OCI-LY3 (cell line): ENCODE results near the gene ZFP36L1.

ENCODE experiments used
- H2AFZ ChIP-seq: fragments of 200-600, 300-600 bp; shearing (Covaris generic); 2 replicates; pipeline ENCODE4 v1.6.0; 2014; ENCODE audit warnings: antibody characterized with exemption, low read depth, low read length
- H3K27ac ChIP-seq: fragments of 200-600, 300-600 bp; sonication (generic); 2 replicates; pipeline ENCODE4 v1.5.1; 2014; ENCODE audit warnings: mild to moderate bottlenecking, low read length, moderate library complexity, mixed read lengths
- H3K27me3 ChIP-seq: fragments of 200-600, 300-600 bp; sonication (generic); 2 replicates; pipeline ENCODE4 v1.6.1; 2014; ENCODE audit warnings: low read depth, low read length, mixed read lengths
- H3K36me3 ChIP-seq: fragments of 200-600, 300-600 bp; sonication (generic); replicated peaks from 2 replicates; pipeline ENCODE3; 2014; ENCODE audit warnings: low read depth, low read length, mixed read lengths
- H3K4me1 ChIP-seq: fragments of 300-600, 200-600 bp; sonication (generic); 2 replicates; pipeline ENCODE4 v1.6.1; 2014; ENCODE audit warnings: low read length, mixed read lengths
- H3K4me2 ChIP-seq: fragments of 200-600, 300-600 bp; sonication (generic); 2 replicates; pipeline ENCODE4 v1.6.1; 2014; ENCODE audit warnings: low read length, mixed read lengths
- H3K4me3 ChIP-seq: fragments of 300-600, 200-600 bp; sonication (generic); 2 replicates; pipeline ENCODE4 v1.5.1; 2014; ENCODE audit warnings: antibody characterized with exemption, mild to moderate bottlenecking, low read length, moderate library complexity
- H3K79me2 ChIP-seq: fragments of 300-600, 200-600 bp; shearing (Covaris generic); 2 replicates; pipeline ENCODE4 v1.6.1; 2014; ENCODE audit warnings: mild to moderate bottlenecking, low read length, mixed read lengths
- H3K9ac ChIP-seq: fragments of 300-600, 200-600 bp; shearing (Covaris generic); 2 replicates; pipeline ENCODE4 v1.6.0; 2014; ENCODE audit warnings: mild to moderate bottlenecking, low read length, moderate library complexity
- H3K9me3 ChIP-seq: fragments of 200-600, 300-600 bp; shearing (Covaris generic); 2 replicates; pipeline ENCODE4 v1.6.1; 2014; ENCODE audit warnings: low read length, mixed read lengths; ENCODE audit not compliant: insufficient read depth
- H4K20me1 ChIP-seq: fragments of 200-600, 300-600 bp; sonication (generic); 2 replicates; pipeline ENCODE4 v1.6.1; 2016; ENCODE audit warnings: low read length, mixed read lengths; ENCODE audit not compliant: insufficient read depth
- EZH2phosphoT487 ChIP-seq: fragments of 200-600 bp; shearing (Covaris generic); IDR thresholded peaks from 2 replicates; pipeline ENCODE4 v1.6.1; 2018; ENCODE audit warnings: antibody characterized with exemption, mixed run types, low read depth
- TF ChIP-seq, protein P1 (sequence below): fragments of 200-600, 300-600 bp; sonication (generic); IDR thresholded peaks from 2 replicates; pipeline ENCODE4 v1.5.1; 2014; ENCODE audit warnings: antibody characterized with exemption, low read length, low read depth

Gene ZFP36L1

DNA sequence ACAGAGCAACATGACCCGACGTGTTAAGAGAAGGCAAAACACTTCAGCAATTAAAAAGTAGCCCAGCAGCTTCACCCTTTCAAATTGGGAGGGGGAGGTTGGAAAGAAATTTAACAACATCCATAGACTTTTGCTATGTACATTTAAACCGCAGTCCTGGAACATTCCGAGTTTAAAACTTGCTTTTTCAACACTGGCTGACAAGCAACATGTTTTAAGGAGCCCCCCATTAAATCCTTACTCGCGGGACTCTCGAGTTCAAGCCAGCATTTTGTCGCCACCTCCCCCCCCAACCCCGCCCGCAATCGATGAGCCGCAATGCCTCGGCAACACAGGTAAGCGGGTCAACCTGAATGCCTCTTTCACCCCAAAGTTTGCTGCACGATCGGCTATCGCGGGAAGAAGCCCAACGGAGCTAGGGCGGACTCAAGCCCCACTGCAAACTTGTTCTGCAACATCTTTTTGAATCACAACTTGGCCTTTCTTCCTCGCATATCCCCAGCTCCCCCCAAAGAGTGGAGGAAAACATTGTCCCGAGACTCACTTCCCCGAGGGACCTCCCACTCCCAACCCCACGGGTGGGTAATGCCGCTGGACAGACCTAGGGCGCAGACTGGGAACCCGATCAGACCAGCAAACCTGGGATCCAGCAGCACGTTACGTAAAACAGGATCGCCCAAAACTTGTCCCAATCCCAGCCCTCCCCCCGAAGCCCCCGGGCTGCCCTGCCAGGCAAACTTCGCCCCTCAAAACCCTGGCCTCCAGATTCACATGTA is 777 bp downstream of the ZFP36L1 start:
- no peak overlapping the region for H2AFZ ChIP-seq
- peak overlapping the region; percentile 89 for H3K4me2 ChIP-seq
- TF ChIP-seq, protein P1, sequence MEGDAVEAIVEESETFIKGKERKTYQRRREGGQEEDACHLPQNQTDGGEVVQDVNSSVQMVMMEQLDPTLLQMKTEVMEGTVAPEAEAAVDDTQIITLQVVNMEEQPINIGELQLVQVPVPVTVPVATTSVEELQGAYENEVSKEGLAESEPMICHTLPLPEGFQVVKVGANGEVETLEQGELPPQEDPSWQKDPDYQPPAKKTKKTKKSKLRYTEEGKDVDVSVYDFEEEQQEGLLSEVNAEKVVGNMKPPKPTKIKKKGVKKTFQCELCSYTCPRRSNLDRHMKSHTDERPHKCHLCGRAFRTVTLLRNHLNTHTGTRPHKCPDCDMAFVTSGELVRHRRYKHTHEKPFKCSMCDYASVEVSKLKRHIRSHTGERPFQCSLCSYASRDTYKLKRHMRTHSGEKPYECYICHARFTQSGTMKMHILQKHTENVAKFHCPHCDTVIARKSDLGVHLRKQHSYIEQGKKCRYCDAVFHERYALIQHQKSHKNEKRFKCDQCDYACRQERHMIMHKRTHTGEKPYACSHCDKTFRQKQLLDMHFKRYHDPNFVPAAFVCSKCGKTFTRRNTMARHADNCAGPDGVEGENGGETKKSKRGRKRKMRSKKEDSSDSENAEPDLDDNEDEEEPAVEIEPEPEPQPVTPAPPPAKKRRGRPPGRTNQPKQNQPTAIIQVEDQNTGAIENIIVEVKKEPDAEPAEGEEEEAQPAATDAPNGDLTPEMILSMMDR: no peak
- TF ChIP-seq EZH2phosphoT487: no peak
- peaks cover 38% of the 10 kb centered on the region for H4K20me1 ChIP-seq
- no peaks in the 10 kb centered on the region for H3K9me3 ChIP-seq
- peaks cover 45% of the 10 kb centered on the region for H3K36me3 ChIP-seq
- no peaks in the 10 kb centered on the region for H3K27me3 ChIP-seq
- peaks cover 53% of the 10 kb centered on the region for H3K4me1 ChIP-seq
- H3K27ac ChIP-seq: peak overlapping the region; percentile 92
- H3K79me2 ChIP-seq: peaks cover 65% of the 10 kb centered on the region
- peak overlapping the region; percentile 99 for H3K9ac ChIP-seq
- peak overlapping the region; percentile 89 for H3K4me3 ChIP-seq

DNA sequence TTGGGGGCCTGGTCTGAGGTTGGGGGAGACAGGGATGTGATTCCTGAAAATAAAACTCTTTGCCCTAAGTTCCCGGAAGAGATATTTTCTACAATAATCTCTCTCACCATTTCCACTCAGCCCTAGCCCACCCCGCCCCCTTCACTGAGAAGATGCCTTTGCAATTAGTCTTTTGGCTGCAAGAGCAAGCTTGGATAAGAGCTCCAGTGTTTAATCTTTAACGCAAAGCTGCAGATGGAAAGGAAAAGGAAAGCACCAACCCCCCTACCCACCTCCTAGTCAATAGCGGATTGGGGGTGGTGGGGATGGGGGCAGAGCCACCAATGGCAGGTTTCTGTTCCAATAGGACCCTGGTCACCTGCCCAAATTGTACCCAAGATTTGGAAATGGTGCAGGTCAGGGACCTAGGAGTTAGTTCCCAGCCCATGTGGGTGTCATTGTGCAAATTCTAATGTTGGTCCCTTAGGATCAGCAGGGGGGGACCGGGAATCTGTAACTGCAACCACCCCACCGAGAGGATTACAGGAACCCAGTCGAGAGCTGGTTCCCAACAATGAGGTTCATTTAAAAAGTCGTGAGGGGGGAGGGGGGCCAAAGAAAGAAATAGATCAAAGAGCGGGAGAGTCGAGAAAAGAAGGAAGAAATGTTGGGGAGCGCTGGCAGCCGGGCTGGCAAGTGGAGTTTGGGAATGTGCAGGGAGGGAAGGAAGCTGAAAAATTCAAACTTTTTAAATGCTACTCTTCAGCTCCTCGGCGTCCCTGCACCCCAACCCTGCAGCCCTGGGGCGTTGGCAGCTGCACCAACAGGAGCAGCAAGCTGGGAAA is 1.6 kb downstream of the ZFP36L1 start:
- peaks cover 45% of the 10 kb centered on the region for H4K20me1 ChIP-seq
- H3K79me2 ChIP-seq: peaks cover 65% of the 10 kb centered on the region
- H3K4me2 ChIP-seq: peak overlapping the region; percentile 89
- TF ChIP-seq, protein P1: no peak
- TF ChIP-seq EZH2phosphoT487: no peak
- no peaks in the 10 kb centered on the region for H3K9me3 ChIP-seq
- peak overlapping the region; percentile 92 for H3K27ac ChIP-seq
- no peak overlapping the region for H2AFZ ChIP-seq
- H3K4me3 ChIP-seq: peak overlapping the region; percentile 89
- H3K36me3 ChIP-seq: peaks cover 53% of the 10 kb centered on the region
- H3K27me3 ChIP-seq: no peaks in the 10 kb centered on the region
- H3K4me1 ChIP-seq: peaks cover 53% of the 10 kb centered on the region
- peak overlapping the region; percentile 99 for H3K9ac ChIP-seq

DNA sequence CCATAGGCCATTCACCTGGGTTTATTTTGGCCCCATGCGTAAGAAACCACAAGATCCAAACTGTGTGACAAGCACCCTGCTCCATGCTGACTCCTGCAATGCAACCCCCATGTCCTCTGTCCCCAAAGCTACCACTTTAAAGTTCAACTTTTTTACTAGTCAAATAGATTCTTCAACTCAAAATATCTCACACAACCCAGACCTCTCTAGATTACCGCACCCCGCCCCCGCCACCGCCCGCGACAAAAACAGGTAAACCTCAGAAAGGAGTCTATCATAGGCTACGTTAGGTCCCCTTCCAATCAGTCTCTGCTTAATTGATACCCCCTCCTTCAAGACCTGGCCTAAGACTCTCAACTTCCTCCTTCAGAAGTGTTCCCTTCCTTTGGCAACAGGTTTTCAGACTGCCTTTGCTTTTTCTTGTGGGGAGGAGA is 2.2 kb downstream of the ZFP36L1 start:
- H3K4me2 ChIP-seq: peak overlapping the region; percentile 89
- no peak for TF ChIP-seq EZH2phosphoT487
- TF ChIP-seq, protein P1: no peak
- H4K20me1 ChIP-seq: peaks cover 45% of the 10 kb centered on the region
- peaks cover 65% of the 10 kb centered on the region for H3K79me2 ChIP-seq
- peaks cover 56% of the 10 kb centered on the region for H3K4me1 ChIP-seq
- peaks cover 54% of the 10 kb centered on the region for H3K36me3 ChIP-seq
- H3K27ac ChIP-seq: peak overlapping the region; percentile 92
- H3K9ac ChIP-seq: peak overlapping the region; percentile 99
- peak overlapping the region; percentile 89 for H3K4me3 ChIP-seq
- no peak overlapping the region for H2AFZ ChIP-seq
- H3K9me3 ChIP-seq: no peaks in the 10 kb centered on the region
- H3K27me3 ChIP-seq: no peaks in the 10 kb centered on the region
